Measurements from ENCODE around the gene GALNT9.

GRCh38 chr12:132166801-132167591, 162.4 kb downstream of the GALNT9 start:
- TF ChIP-seq, protein P1, sequence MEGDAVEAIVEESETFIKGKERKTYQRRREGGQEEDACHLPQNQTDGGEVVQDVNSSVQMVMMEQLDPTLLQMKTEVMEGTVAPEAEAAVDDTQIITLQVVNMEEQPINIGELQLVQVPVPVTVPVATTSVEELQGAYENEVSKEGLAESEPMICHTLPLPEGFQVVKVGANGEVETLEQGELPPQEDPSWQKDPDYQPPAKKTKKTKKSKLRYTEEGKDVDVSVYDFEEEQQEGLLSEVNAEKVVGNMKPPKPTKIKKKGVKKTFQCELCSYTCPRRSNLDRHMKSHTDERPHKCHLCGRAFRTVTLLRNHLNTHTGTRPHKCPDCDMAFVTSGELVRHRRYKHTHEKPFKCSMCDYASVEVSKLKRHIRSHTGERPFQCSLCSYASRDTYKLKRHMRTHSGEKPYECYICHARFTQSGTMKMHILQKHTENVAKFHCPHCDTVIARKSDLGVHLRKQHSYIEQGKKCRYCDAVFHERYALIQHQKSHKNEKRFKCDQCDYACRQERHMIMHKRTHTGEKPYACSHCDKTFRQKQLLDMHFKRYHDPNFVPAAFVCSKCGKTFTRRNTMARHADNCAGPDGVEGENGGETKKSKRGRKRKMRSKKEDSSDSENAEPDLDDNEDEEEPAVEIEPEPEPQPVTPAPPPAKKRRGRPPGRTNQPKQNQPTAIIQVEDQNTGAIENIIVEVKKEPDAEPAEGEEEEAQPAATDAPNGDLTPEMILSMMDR (IDR thresholded peaks at IDR 0.05): no peak
- no peak for TF ChIP-seq ZFX (IDR thresholded peaks at IDR 0.05; ENCODE audit: borderline replicate concordance)

Data from 22Rv1 (cell line).